GM12891 (cell line): Measurements from ENCODE around the gene ETHE1.

Experiments
- POLR2AphosphoS5 ChIP-seq: IDR thresholded peaks from 2 replicates; pipeline ENCODE4 v1.6.1; 2011; ENCODE audit warnings: low read depth, low read length, control low read depth
- TAF1 ChIP-seq: IDR thresholded peaks from 2 replicates; pipeline ENCODE4 v1.6.1; 2011; ENCODE audit warnings: low read depth, low read length, control low read depth

DNA sequence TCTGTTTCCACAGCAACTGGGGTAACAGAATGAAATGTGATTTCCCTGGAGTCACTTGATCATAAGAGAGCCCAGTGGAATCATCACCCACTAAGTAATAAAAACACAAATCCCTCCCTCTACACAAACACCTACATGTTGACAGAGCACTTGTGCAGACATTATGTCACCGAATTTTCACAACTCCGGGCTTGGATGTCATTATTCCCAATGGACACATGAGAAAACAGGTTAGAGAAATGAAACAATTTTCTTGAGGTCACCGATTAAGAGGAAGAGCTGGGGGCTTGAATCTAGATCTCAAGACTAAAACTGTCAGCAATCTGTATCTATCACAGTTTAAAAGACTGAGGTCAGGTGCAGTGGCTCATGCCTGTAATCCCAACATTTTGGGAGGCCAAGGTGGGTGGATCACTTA lies 45.2 kb upstream of the ETHE1 start:
- TF ChIP-seq TAF1 (no peak), POLR2AphosphoS5 (no peak)
